Tibial nerve (tissue), 4 donors: Measurements from ENCODE around the gene CCDC9B. TPM values are rescaled to one million over a fixed set of nuclear protein-coding genes. Genes with fewer than 3 reads are reported as not detected.

ENCODE experiments used
- DNase-seq, 2 donors: peaks; one replicate each; pipeline ENCODE4 v3.0.0-alpha.2; 2019; ENCODE audit warnings: low spot score in 2 of 2
- H3K27ac ChIP-seq, 4 donors: fragments of 200-600 bp; sonication (generic) in 3 of 4; one replicate each; pipeline ENCODE4 v1.5.1; 2017 to 2019; ENCODE audit warnings: mild to moderate bottlenecking in 1 of 4
- H3K27me3 ChIP-seq, 2 donors: fragments of 200-600 bp; sonication (generic) in 1 of 2; one replicate each; pipeline versions ENCODE4 v1.5.1 to v1.6.0; 2017 to 2019
- H3K36me3 ChIP-seq, 3 donors: fragments of 200-600 bp; sonication (generic); one replicate each; pipeline ENCODE4 v1.5.1; 2018 to 2019
- H3K4me1 ChIP-seq, 4 donors: fragments of 200-600 bp; sonication (generic) in 3 of 4; one replicate each; pipeline ENCODE4 v1.5.1; 2017 to 2019
- H3K4me3 ChIP-seq, 4 donors: fragments of 200-600 bp; sonication (generic) in 3 of 4; one replicate each; pipeline ENCODE4 v1.5.1; 2017 to 2019; ENCODE audit warnings: mild to moderate bottlenecking in 1 of 4, moderate library complexity in 1 of 4
- H3K9me3 ChIP-seq, 4 donors: fragments of 200-600 bp; sonication (generic) in 3 of 4; one replicate each; pipeline ENCODE4 v1.5.1; 2017 to 2019
- EP300 ChIP-seq, 2 donors: sonication (generic); formaldehyde crosslinking; IDR thresholded peaks; one replicate each; pipeline ENCODE4 v1.6.1; 2017; ENCODE audit warnings: antibody characterized with exemption in 2 of 2, mild to moderate bottlenecking in 1 of 2
- POLR2A ChIP-seq, 2 donors: fragments of 450-650 bp; IDR thresholded peaks; one replicate each; pipeline ENCODE4 v1.6.1; 2017; ENCODE audit warnings: antibody characterized with exemption in 2 of 2, mild to moderate bottlenecking in 2 of 2, moderate library complexity in 2 of 2
- WGBS, 2 donors: methylation state at CpG; one replicate each; pipeline ENCODE4 v1.1.5; 2018; 5-methylcytosine and 5-hydroxymethylcytosine counted together
- total RNA-seq, 4 donors: library from RNA; depleted of rRNA; stranded (reverse); fragments of >200 nt; gene quantifications; one replicate each; pipeline ENCODE4 v1.1.0, GENCODE V29; 2016
- TF ChIP-seq, protein P1 (sequence below), 5 experiments: fragments of 200-600 bp in 3 of 5; fragments of 450-650 bp in 2 of 5; sonication (generic) in 3 of 5; IDR thresholded peaks; one replicate each; pipeline ENCODE4 v1.5.1; 2016 to 2019; ENCODE audit warnings: antibody characterized with exemption in 5 of 5, mild to moderate bottlenecking in 3 of 5, moderate library complexity in 2 of 5

CCDC9B gene
- total RNA-seq, 4 donors from 2014 or later = 19.3 to 22.8 (median 21.2) TPM

DNA sequence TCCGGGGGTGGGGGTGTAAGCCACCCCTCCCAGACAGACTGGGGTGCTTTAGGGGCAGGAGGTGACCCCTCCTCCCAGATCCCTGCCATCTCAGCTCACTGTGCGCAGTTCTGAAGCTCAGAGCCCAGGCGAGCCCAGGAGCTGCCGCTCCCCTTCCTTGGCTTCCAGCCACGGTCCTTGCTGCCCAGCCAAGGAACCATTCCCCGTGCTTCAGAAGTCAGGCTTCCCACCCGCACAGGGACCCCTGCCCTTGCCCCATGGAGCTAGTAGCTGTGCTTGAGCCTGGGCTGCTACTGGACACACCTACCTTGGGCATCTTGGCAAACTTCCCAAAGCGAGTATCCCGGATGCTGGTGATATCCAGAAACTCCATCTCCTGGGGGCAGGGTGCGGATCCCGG, 37.8 kb downstream of the CCDC9B start:
- Histone ChIP-seq H3K36me3 (peaks cover 0 to 5% (median 0%) of the 10 kb centered on the region in 3 donors), H3K9me3 (peaks cover 0 to 28% (median 2%) of the 10 kb centered on the region in 4 donors), H3K27ac (no peak overlapping the region), H3K4me3 (no peak overlapping the region), H3K27me3 (peaks cover 0 to 3% of the 10 kb centered on the region in 2 donors), H3K4me1 (no peaks in the 10 kb centered on the region)
- 73 to 84% methylated on average over 10 of the region's 11 CpGs for WGBS, 2 donors
- no peak for DNase-seq
- TF ChIP-seq, protein P1, sequence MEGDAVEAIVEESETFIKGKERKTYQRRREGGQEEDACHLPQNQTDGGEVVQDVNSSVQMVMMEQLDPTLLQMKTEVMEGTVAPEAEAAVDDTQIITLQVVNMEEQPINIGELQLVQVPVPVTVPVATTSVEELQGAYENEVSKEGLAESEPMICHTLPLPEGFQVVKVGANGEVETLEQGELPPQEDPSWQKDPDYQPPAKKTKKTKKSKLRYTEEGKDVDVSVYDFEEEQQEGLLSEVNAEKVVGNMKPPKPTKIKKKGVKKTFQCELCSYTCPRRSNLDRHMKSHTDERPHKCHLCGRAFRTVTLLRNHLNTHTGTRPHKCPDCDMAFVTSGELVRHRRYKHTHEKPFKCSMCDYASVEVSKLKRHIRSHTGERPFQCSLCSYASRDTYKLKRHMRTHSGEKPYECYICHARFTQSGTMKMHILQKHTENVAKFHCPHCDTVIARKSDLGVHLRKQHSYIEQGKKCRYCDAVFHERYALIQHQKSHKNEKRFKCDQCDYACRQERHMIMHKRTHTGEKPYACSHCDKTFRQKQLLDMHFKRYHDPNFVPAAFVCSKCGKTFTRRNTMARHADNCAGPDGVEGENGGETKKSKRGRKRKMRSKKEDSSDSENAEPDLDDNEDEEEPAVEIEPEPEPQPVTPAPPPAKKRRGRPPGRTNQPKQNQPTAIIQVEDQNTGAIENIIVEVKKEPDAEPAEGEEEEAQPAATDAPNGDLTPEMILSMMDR (IDR thresholded peaks at IDR 0.05) = no peak
- no peak for TF ChIP-seq EP300 (IDR thresholded peaks at IDR 0.05)
- TF ChIP-seq POLR2A (IDR thresholded peaks at IDR 0.05) = no peak

DNA sequence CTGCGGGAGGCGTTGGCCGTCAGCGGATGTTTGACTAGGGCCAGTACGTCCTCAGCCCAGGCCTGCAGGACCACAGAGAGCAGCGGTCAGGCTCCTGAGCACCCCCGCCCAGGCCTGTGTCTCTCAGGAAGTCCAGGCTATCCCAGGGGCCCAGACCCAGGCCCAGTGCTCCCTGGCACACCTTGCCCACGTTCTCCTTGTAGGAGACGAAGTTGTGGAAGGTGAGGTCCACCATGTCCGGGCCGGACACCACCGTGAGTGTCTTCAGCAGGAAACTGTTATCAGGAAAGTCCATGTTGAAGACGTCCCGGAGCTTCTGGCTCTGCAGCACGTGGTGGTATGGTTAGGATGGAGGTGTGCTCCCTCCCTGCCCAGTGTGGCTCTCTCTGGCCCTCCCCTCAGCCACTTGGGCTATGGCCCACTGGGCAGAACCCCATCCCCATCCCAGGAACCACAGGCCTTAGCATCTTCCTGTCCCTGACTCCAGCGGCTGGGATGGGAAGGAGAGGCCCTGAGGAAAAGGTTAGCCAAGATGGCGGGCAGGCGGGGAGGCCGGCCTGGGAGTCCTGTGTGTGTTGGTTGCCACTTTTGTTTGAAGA, 38.4 kb downstream of the CCDC9B start:
- Histone ChIP-seq H3K27ac (no peak overlapping the region), H3K4me1 (no peaks in the 10 kb centered on the region), H3K27me3 (peaks cover 0 to 3% of the 10 kb centered on the region in 2 donors), H3K36me3 (peaks cover 0 to 5% (median 0%) of the 10 kb centered on the region in 3 donors), H3K4me3 (no peak overlapping the region), H3K9me3 (peaks cover 0 to 28% (median 2%) of the 10 kb centered on the region in 4 donors)
- 88 to 91% methylated on average over 12 to 17 of the region's 19 CpGs for WGBS, 2 donors
- no peak for TF ChIP-seq EP300 (IDR thresholded peaks at IDR 0.05)
- TF ChIP-seq POLR2A (IDR thresholded peaks at IDR 0.05) = no peak
- TF ChIP-seq, protein P1 (IDR thresholded peaks at IDR 0.05) = no peak
- DNase-seq = no peak

DNA sequence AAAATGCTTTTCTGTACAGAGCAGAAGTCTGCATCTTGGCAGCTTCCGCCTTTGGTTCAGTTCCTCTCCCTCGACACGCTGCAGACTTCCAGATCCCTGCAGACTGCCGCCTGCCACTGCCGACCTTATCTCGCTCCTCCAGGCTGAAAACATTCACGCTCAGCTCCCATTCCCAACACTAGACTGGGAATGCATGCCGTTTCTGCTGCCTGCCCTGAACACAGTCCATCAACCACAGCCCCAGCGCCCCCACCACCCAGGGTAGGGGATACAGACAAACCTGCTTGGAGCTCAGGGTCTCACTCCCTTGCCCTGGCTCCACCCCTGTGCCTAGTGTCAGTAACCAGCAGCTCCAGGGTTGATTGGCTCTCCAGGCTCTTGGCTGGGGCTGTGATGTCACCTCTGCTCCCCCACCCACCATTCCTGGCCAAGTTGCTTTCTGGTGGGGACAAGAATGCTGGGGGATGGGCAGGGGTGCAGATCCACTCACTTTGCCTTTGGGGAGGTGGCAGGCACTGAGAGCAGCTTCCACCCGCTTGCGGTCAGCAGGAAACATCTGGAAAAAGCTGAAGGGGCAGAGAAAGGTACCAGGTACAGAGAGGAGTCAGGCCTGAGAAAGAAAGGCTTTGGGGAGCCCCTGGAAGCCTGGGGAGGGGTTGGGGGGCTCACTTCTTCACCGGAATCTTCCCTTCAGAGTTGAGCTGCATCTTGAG, 39.1 kb downstream of the CCDC9B start:
- no peak for DNase-seq
- TF ChIP-seq POLR2A (IDR thresholded peaks at IDR 0.05) (no peak), EP300 (IDR thresholded peaks at IDR 0.05) (no peak)
- TF ChIP-seq, protein P1 (IDR thresholded peaks at IDR 0.05) = no peak

DNA sequence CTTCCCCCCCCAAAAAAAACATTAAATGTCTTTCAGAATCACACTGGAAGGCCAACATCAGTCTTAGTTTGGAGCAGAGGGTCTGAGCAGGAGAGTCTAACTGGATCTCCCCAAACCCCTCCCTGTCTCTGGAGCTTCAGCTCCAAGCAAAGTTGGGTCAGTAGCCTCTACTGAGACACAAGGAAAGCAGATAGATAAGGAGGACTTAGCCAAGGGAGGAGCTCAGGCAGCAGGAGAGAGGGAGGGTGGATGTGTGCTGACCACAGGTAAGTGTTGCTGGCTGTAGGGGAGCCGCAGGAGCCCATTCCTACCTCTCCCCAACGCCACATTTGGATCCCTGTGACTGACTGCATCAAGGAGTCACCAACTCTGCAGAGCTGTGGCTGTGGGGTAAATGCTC, 40.0 kb downstream of the CCDC9B start:
- DNase-seq = no peak
- Histone ChIP-seq H3K4me1 (no peaks in the 10 kb centered on the region), H3K4me3 (no peak overlapping the region), H3K27me3 (peaks cover 0 to 3% of the 10 kb centered on the region in 2 donors), H3K36me3 (peaks cover 0 to 5% (median 0%) of the 10 kb centered on the region in 3 donors), H3K27ac (no peak overlapping the region), H3K9me3 (peaks cover 0 to 28% (median 2%) of the 10 kb centered on the region in 4 donors)
- TF ChIP-seq EP300 (IDR thresholded peaks at IDR 0.05) = no peak
- TF ChIP-seq POLR2A (IDR thresholded peaks at IDR 0.05) = no peak
- TF ChIP-seq, protein P1 (IDR thresholded peaks at IDR 0.05) = no peak
- WGBS, 2 donors = 90 to 94% methylated on average over 2 of the region's 2 CpGs

More for the DNA sequence above, 39.1 kb downstream of the CCDC9B start:
- no peak overlapping the region for H3K4me3 ChIP-seq
- WGBS, 2 donors = 44 to 66% methylated on average over 12 of the region's 12 CpGs
- peaks cover 0 to 28% (median 2%) of the 10 kb centered on the region in 4 donors for H3K9me3 ChIP-seq
- H3K4me1 ChIP-seq = no peaks in the 10 kb centered on the region
- peaks cover 0 to 3% of the 10 kb centered on the region in 2 donors for H3K27me3 ChIP-seq
- peaks cover 0 to 5% (median 0%) of the 10 kb centered on the region in 3 donors for H3K36me3 ChIP-seq
- H3K27ac ChIP-seq = no peak overlapping the region

DNA sequence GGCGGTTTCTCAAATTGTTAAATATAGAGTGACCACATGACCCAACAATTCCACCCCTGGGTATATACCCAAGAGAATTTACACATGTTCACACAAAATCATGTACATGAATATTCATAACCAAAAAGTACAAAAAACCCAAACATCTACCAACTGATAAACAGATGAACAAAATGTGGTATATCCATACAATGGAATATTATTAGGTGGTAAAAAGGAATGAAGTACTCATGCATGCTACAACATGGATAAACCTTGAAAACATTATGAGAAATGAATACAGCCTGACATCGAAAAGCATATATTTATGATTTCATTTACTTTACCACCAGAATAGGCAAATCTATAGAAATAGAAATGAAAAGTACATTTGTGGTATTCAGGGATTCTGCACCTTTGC, 40.4 kb downstream of the CCDC9B start:
- Histone ChIP-seq H3K9me3 (peaks cover 0 to 28% (median 2%) of the 10 kb centered on the region in 4 donors), H3K27ac (no peak overlapping the region), H3K27me3 (peaks cover 0 to 3% of the 10 kb centered on the region in 2 donors), H3K4me1 (no peaks in the 10 kb centered on the region), H3K4me3 (no peak overlapping the region), H3K36me3 (peaks cover 0 to 5% (median 0%) of the 10 kb centered on the region in 3 donors)
- no peak for DNase-seq
- TF ChIP-seq, protein P1 (IDR thresholded peaks at IDR 0.05) = no peak
- TF ChIP-seq POLR2A (IDR thresholded peaks at IDR 0.05) (no peak), EP300 (IDR thresholded peaks at IDR 0.05) (no peak)
- WGBS, 2 donors = 98 to 99% methylated on average over 2 of the region's 2 CpGs
